GM12892 (cell line): Measurements from ENCODE around the gene CHGA.

Experiments
- POLR2A ChIP-seq: IDR thresholded peaks from 2 replicates; pipeline ENCODE4 v1.6.1; 2011; ENCODE audit warnings: low read depth, low read length, control low read depth
- POLR2AphosphoS5 ChIP-seq: IDR thresholded peaks from 2 replicates; pipeline ENCODE4 v1.6.1; 2011; ENCODE audit warnings: low read depth, low read length, control low read depth
- TAF1 ChIP-seq: IDR thresholded peaks from 2 replicates; pipeline ENCODE4 v1.6.1; 2011; ENCODE audit warnings: low read depth, mild to moderate bottlenecking, control low read depth, low read length, borderline replicate concordance

DNA sequence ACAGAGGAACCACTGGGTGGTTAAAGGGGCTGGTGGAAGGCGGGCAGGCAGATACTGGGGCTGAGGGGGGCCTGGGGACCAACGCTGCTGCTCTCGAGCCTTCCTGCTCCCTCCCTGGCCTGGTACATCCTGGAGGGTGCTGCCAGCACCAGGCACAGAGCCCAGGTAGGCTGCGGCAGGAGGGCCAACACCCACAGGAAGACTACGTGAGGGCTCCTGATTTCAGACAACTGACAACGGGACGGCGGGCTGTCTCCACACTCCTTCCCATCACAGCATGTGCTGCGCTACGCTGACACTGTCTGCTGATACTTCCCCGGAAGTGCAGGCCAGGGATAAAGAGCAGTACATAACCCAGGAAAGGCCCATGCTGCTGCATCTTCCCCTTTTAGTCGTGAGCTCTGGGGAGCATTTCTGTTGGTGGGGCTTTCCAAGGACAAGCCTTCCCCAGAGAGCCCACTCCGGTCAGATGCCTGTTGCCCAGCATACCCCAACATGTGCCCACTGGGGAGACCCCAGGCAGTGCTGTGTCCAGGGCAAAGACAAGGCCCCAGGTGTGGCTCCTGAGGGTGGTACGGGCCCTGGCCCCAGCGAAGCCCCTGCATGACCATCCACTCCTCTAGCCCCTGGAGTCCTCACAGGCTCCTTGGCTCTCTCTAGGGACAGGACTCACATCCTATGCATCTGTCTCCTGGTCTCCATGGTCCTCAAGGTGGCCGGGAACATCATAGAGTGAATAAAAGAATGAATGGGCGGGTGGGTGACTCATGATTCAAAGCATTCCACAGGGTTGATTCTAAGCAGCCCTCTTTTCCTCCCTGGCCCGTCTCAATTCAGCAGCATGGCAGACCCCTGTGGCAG lies 38.0 kb downstream of the CHGA start:
- TF ChIP-seq POLR2A (no peak), POLR2AphosphoS5 (no peak), TAF1 (no peak)
